Fibroblast of lung (primary cell): ENCODE measurements around the gene TTC6. TPM values are rescaled to one million over a fixed set of nuclear protein-coding genes. Genes with fewer than 3 reads are reported as not detected.

Source experiments
- DNase-seq, 2 donors: peaks; one replicate each; pipeline versions ENCODE4 v3.0.0 to v3.0.0-alpha.2; 2010; ENCODE audit warnings: low read depth in 2 of 2
- H2AFZ ChIP-seq: 2 replicates; pipeline ENCODE4 v1.5.1; 2012; ENCODE audit warnings: low read length, control low read depth, inconsistent platforms
- H3K27ac ChIP-seq: 2 replicates; pipeline ENCODE4 v1.5.1; 2011; ENCODE audit warnings: low read length, control low read depth; ENCODE audit not compliant: insufficient read depth
- H3K27me3 ChIP-seq: 2 replicates; pipeline ENCODE4 v1.5.1; 2011; ENCODE audit warnings: mild to moderate bottlenecking, low read length; ENCODE audit not compliant: control insufficient read depth, insufficient read depth
- H3K36me3 ChIP-seq: 2 replicates; pipeline ENCODE4 v1.5.1; 2011; ENCODE audit warnings: low read length; ENCODE audit not compliant: control insufficient read depth, insufficient read depth
- H3K4me1 ChIP-seq: 2 replicates; pipeline ENCODE4 v1.5.1; 2011; ENCODE audit warnings: low read length; ENCODE audit not compliant: control insufficient read depth, insufficient read depth; ENCODE audit errors: extremely low read depth
- H3K4me2 ChIP-seq: 2 replicates; pipeline ENCODE4 v1.5.1; 2011; ENCODE audit warnings: low read length, control low read depth; ENCODE audit not compliant: insufficient read depth; ENCODE audit errors: extremely low read depth
- H3K4me3 ChIP-seq, 4 experiments: fragments of 200-600 bp in 1 of 4; sonication (generic) in 1 of 4; replicated peaks in 1 of 4; 2 replicates each; pipeline ENCODE4 v1.5.1; 2011 to 2016; ENCODE audit warnings: low read length in 4 of 4, low read depth in 3 of 4, mild to moderate bottlenecking in 3 of 4, control low read depth in 2 of 4, inconsistent platforms in 1 of 4, mixed read lengths in 1 of 4; ENCODE audit not compliant: insufficient read depth in 1 of 4; ENCODE audit errors: control extremely low read depth in 1 of 4
- H3K79me2 ChIP-seq: 2 replicates; pipeline ENCODE4 v1.5.1; 2012; ENCODE audit warnings: mild to moderate bottlenecking, low read length, inconsistent platforms; ENCODE audit not compliant: control insufficient read depth, insufficient read depth
- H3K9ac ChIP-seq: 2 replicates; pipeline ENCODE4 v1.5.1; 2011; ENCODE audit warnings: mild to moderate bottlenecking, low read length, control low read depth; ENCODE audit not compliant: insufficient read depth
- H3K9me3 ChIP-seq: 2 replicates; pipeline ENCODE4 v1.5.1; 2012; ENCODE audit warnings: low read depth, low read length; ENCODE audit not compliant: control insufficient read depth, insufficient read depth
- H4K20me1 ChIP-seq: 2 replicates; pipeline ENCODE4 v1.5.1; 2011; ENCODE audit warnings: low read length; ENCODE audit not compliant: control insufficient read depth, insufficient read depth; ENCODE audit errors: extremely low read depth
- CTCF ChIP-seq, 2 donors: IDR thresholded peaks in 1 of 2; conservative IDR thresholded peaks in 1 of 2; 1 replicate in 1 of 2; 2 replicates in 1 of 2; pipeline ENCODE4 v1.5.1; 2011 to 2012; ENCODE audit warnings: low read length in 2 of 2, control low read depth in 1 of 2, inconsistent platforms in 1 of 2, low read depth in 1 of 2, mild to moderate bottlenecking in 1 of 2
- EZH2 ChIP-seq: IDR thresholded peaks from 2 replicates; pipeline ENCODE4 v1.5.1; 2012; ENCODE audit warnings: low read length, control low read depth, mild to moderate bottlenecking; ENCODE audit errors: missing control alignments
- polyA plus RNA-seq, 2 donors: library from polyadenylated mRNA; depleted of rRNA in 1 of 2; stranded (reverse) in 1 of 2; unstranded in 1 of 2; fragments of >200 nt; gene quantifications; 2 replicates each; pipeline ENCODE4 v1.2.1, GENCODE V29; 2011 to 2012; ENCODE audit warnings: missing spikeins in 1 of 2
- total RNA-seq: library from RNA; depleted of rRNA; stranded (reverse); fragments of >200 nt; gene quantifications from 2 replicates; pipeline ENCODE4 v1.2.1, GENCODE V29; 2014

Gene TTC6
- total and polyA plus RNA-seq, 2 donors (not counting 1 experiment from before 2014, with no cell fraction given), result 0.17 TPM; not detected in 1

GRCh38 chr14:37623971-37624370 is 28.5 kb downstream of the TTC6 start:
- peak in 1 of 2 donors; percentile 8 for DNase-seq
- Histone ChIP-seq H3K4me3 (no peak overlapping the region), H3K9ac (no peak overlapping the region), H3K79me2 (no peaks in the 10 kb centered on the region), H3K4me1 (no peaks in the 10 kb centered on the region), H2AFZ (no peak overlapping the region), H3K36me3 (no peaks in the 10 kb centered on the region), H3K27me3 (peaks cover 3% of the 10 kb centered on the region), H3K4me2 (no peak overlapping the region), H4K20me1 (no peaks in the 10 kb centered on the region), H3K27ac (no peak overlapping the region), H3K9me3 (no peaks in the 10 kb centered on the region)
- no peak for TF ChIP-seq CTCF (conservative IDR thresholded peaks at IDR 0.05 in 1 of 2, IDR thresholded peaks at IDR 0.05 in 1 of 2; ENCODE audit: low read depth in 1 of 2, low read length in 2 of 2)
- no peak for TF ChIP-seq EZH2

- Histone ChIP-seq H3K4me1 (no peaks in the 10 kb centered on the region), H3K4me3 (no peak overlapping the region), H3K79me2 (no peaks in the 10 kb centered on the region), H3K27me3 (peaks cover under 1% of the 10 kb centered on the region), H3K9me3 (no peaks in the 10 kb centered on the region), H3K27ac (no peak overlapping the region), H4K20me1 (no peaks in the 10 kb centered on the region), H3K36me3 (no peaks in the 10 kb centered on the region), H3K4me2 (no peak overlapping the region), H2AFZ (no peak overlapping the region), H3K9ac (no peak overlapping the region)
- DNase-seq, result peak in 1 of 2 donors; percentile 8
- TF ChIP-seq EZH2 (no peak), CTCF (conservative IDR thresholded peaks at IDR 0.05 in 1 of 2, IDR thresholded peaks at IDR 0.05 in 1 of 2; ENCODE audit: low read depth in 1 of 2, low read length in 2 of 2) (no peak)
Measured at GRCh38 chr14:37625597-37626595, 30.5 kb downstream of the TTC6 start.

GRCh38 chr14:37637341-37637740 is 41.9 kb downstream of the TTC6 start:
- H3K9me3 ChIP-seq, result no peaks in the 10 kb centered on the region
- H4K20me1 ChIP-seq, result no peaks in the 10 kb centered on the region
- no peaks in the 10 kb centered on the region for H3K79me2 ChIP-seq
- no peak overlapping the region for H2AFZ ChIP-seq
- no peak overlapping the region for H3K4me3 ChIP-seq
- H3K9ac ChIP-seq, result no peak overlapping the region
- no peaks in the 10 kb centered on the region for H3K36me3 ChIP-seq
- H3K4me2 ChIP-seq, result no peak overlapping the region
- no peaks in the 10 kb centered on the region for H3K27me3 ChIP-seq
- no peak overlapping the region for H3K27ac ChIP-seq
- no peak for DNase-seq
- no peaks in the 10 kb centered on the region for H3K4me1 ChIP-seq
- TF ChIP-seq EZH2 (no peak), CTCF (conservative IDR thresholded peaks at IDR 0.05 in 1 of 2, IDR thresholded peaks at IDR 0.05 in 1 of 2; ENCODE audit: low read depth in 1 of 2, low read length in 2 of 2) (no peak)
